ENCODE data around the gene OBP2A.
"Not testable (repeated sequence)": the region's sequence is repeated elsewhere in the genome, so short reads cannot be mapped to it uniquely, and the experiment has no call there.

DNA sequence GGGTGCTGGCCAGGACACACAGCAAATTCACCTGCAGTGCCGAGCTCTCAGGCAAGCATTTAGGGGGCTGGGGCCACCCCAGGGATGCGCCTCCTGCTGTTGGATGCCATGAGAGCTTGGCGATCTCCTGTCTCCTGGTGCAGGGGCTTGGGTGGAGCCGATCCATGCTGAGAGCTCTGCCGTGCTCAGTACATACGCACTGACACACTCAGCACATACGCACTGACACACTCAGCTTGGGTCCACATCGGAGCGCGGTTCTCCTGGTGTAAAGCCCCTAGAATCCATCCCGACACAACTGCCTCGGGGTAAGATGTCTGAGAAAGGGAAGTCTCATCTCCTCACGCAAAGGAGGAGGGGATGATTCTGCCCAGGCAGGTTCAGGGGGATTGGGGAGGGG lies 10.3 kb upstream of the OBP2A start:
- TF ChIP-seq, protein P1, sequence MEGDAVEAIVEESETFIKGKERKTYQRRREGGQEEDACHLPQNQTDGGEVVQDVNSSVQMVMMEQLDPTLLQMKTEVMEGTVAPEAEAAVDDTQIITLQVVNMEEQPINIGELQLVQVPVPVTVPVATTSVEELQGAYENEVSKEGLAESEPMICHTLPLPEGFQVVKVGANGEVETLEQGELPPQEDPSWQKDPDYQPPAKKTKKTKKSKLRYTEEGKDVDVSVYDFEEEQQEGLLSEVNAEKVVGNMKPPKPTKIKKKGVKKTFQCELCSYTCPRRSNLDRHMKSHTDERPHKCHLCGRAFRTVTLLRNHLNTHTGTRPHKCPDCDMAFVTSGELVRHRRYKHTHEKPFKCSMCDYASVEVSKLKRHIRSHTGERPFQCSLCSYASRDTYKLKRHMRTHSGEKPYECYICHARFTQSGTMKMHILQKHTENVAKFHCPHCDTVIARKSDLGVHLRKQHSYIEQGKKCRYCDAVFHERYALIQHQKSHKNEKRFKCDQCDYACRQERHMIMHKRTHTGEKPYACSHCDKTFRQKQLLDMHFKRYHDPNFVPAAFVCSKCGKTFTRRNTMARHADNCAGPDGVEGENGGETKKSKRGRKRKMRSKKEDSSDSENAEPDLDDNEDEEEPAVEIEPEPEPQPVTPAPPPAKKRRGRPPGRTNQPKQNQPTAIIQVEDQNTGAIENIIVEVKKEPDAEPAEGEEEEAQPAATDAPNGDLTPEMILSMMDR (IDR thresholded peaks at IDR 0.05; ENCODE audit: extremely low read depth in 1 of 2, insufficient read depth in 1 of 2, low read depth in 1 of 2, low read length in 2 of 2), result not testable (repeated sequence)
- not testable (repeated sequence) for TF ChIP-seq JUN (IDR thresholded peaks at IDR 0.05; ENCODE audit: borderline replicate concordance, insufficient read depth, insufficient read length, low read depth); POLR2A (IDR thresholded peaks at IDR 0.05; ENCODE audit: low read depth, low read length); POLR2AphosphoS5 (IDR thresholded peaks at IDR 0.05; ENCODE audit: insufficient read depth, low read depth, low read length)
